Activated T-cell treated with anti-CD3 and anti-CD28 coated beads, Interleukin-2, amount 50 U/mL, for 72 hours (primary cell): ENCODE results near the gene RXRA. TPM values are rescaled to one million over a fixed set of nuclear protein-coding genes. Genes with fewer than 3 reads are reported as not detected.

Source experiments
- ATAC-seq, 2 donors: fragments of 150-1000 bp; cut with Tn5 transposase; replicated peaks in 1 of 2; 2 replicates each; pipeline ENCODE4 v1.10.0; 2021; ENCODE audit warnings: moderate library complexity in 2 of 2, mild to moderate bottlenecking in 1 of 2
- DNase-seq, 2 donors: peaks; one replicate each; pipeline ENCODE4 v3.0.0; 2021 to 2022; ENCODE audit warnings: mixed read lengths in 1 of 2
- H3K27ac Mint-ChIP-seq: one replicate; pipeline ENCODE4 v1.8.0; 2022; ENCODE audit warnings: mild to moderate bottlenecking, moderate library complexity, mixed read lengths
- H3K27me3 Mint-ChIP-seq: one replicate; pipeline ENCODE4 v1.8.0; 2022; ENCODE audit warnings: low read depth, mixed read lengths
- H3K36me3 Mint-ChIP-seq, 2 donors: one replicate each; pipeline ENCODE4 v1.8.0; 2022; ENCODE audit warnings: mixed read lengths in 2 of 2, mild to moderate bottlenecking in 1 of 2; ENCODE audit not compliant: insufficient read depth in 2 of 2
- H3K4me1 Mint-ChIP-seq: one replicate; pipeline ENCODE4 v1.8.0; 2022; ENCODE audit warnings: low read depth, mixed read lengths
- H3K4me3 Mint-ChIP-seq, 2 donors: one replicate each; pipeline ENCODE4 v1.8.0; 2022; ENCODE audit warnings: mild to moderate bottlenecking in 2 of 2, mixed read lengths in 2 of 2, moderate library complexity in 2 of 2
- H3K9me3 Mint-ChIP-seq, 2 donors: one replicate each; pipeline ENCODE4 v1.8.0; 2022; ENCODE audit warnings: mixed read lengths in 2 of 2
- total RNA-seq, 2 donors: library from RNA; stranded (reverse); gene quantifications; one replicate each; pipeline ENCODE4 v1.2.3, GENCODE V29; 2022

RXRA gene
- total RNA-seq, 2 donors from 2014 or later = 4.9 to 12.4 TPM

GRCh38 chr9:134468358-134468757 is 142.1 kb downstream of the RXRA start:
- H3K9me3 Mint-ChIP-seq = no peaks in the 10 kb centered on the region
- H3K36me3 Mint-ChIP-seq = no peaks in the 10 kb centered on the region
- H3K27ac Mint-ChIP-seq = no peak overlapping the region
- ATAC-seq (no peak), DNase-seq (no peak)
- no peak overlapping the region for H3K4me3 Mint-ChIP-seq
- no peaks in the 10 kb centered on the region for H3K27me3 Mint-ChIP-seq
- no peaks in the 10 kb centered on the region for H3K4me1 Mint-ChIP-seq

- H3K9me3 Mint-ChIP-seq = no peaks in the 10 kb centered on the region
- no peaks in the 10 kb centered on the region for H3K4me1 Mint-ChIP-seq
- no peak overlapping the region for H3K4me3 Mint-ChIP-seq
- H3K27me3 Mint-ChIP-seq = no peaks in the 10 kb centered on the region
- no peaks in the 10 kb centered on the region for H3K36me3 Mint-ChIP-seq
- DNase-seq (no peak), ATAC-seq (no peak)
- H3K27ac Mint-ChIP-seq = no peak overlapping the region
Observed at GRCh38 chr9:134469041-134469875, 143.0 kb downstream of the RXRA start.

GRCh38 chr9:134472256-134472655 is 146.0 kb downstream of the RXRA start:
- H3K4me3 Mint-ChIP-seq = no peak overlapping the region
- no peak overlapping the region for H3K27ac Mint-ChIP-seq
- no peaks in the 10 kb centered on the region for H3K36me3 Mint-ChIP-seq
- ATAC-seq (no peak), DNase-seq (no peak)
- H3K4me1 Mint-ChIP-seq = no peaks in the 10 kb centered on the region
- H3K9me3 Mint-ChIP-seq = no peaks in the 10 kb centered on the region
- H3K27me3 Mint-ChIP-seq = no peaks in the 10 kb centered on the region

GRCh38 chr9:134473141-134474054 is 147.1 kb downstream of the RXRA start:
- Mint-ChIP-seq H3K9me3 (no peaks in the 10 kb centered on the region), H3K36me3 (no peaks in the 10 kb centered on the region), H3K4me3 (no peak overlapping the region), H3K27me3 (no peaks in the 10 kb centered on the region), H3K4me1 (no peaks in the 10 kb centered on the region), H3K27ac (no peak overlapping the region)
- ATAC-seq (no peak), DNase-seq (no peak)

GRCh38 chr9:134474055-134474370 is 147.8 kb downstream of the RXRA start:
- H3K36me3 Mint-ChIP-seq = no peaks in the 10 kb centered on the region
- H3K9me3 Mint-ChIP-seq = no peaks in the 10 kb centered on the region
- no peaks in the 10 kb centered on the region for H3K27me3 Mint-ChIP-seq
- H3K27ac Mint-ChIP-seq = no peak overlapping the region
- ATAC-seq (no peak), DNase-seq (no peak)
- H3K4me1 Mint-ChIP-seq = no peaks in the 10 kb centered on the region
- H3K4me3 Mint-ChIP-seq = no peak overlapping the region

- no peaks in the 10 kb centered on the region for H3K27me3 Mint-ChIP-seq
- H3K27ac Mint-ChIP-seq = no peak overlapping the region
- H3K36me3 Mint-ChIP-seq = no peaks in the 10 kb centered on the region
- no peaks in the 10 kb centered on the region for H3K4me1 Mint-ChIP-seq
- ATAC-seq = peak; percentile 58 to 62
- DNase-seq = peak; percentile 21 to 34
- H3K4me3 Mint-ChIP-seq = peak overlapping the region in 1 of 2 donors; percentile 59
- H3K9me3 Mint-ChIP-seq = no peaks in the 10 kb centered on the region
Observed at GRCh38 chr9:134475011-134475790, 148.9 kb downstream of the RXRA start.

- Mint-ChIP-seq H3K4me1 (no peaks in the 10 kb centered on the region), H3K36me3 (no peaks in the 10 kb centered on the region), H3K27ac (peak overlapping the region; percentile 23), H3K27me3 (no peaks in the 10 kb centered on the region), H3K4me3 (no peak overlapping the region), H3K9me3 (no peaks in the 10 kb centered on the region)
- DNase-seq (no peak), ATAC-seq (no peak)
Observed at GRCh38 chr9:134476272-134476941, 150.2 kb downstream of the RXRA start.

- DNase-seq (no peak), ATAC-seq (no peak)
- no peaks in the 10 kb centered on the region for H3K27me3 Mint-ChIP-seq
- H3K36me3 Mint-ChIP-seq = no peaks in the 10 kb centered on the region
- H3K4me3 Mint-ChIP-seq = no peak overlapping the region
- H3K27ac Mint-ChIP-seq = no peak overlapping the region
- no peaks in the 10 kb centered on the region for H3K9me3 Mint-ChIP-seq
- H3K4me1 Mint-ChIP-seq = no peaks in the 10 kb centered on the region
Observed at GRCh38 chr9:134476942-134477335, 150.7 kb downstream of the RXRA start.

- no peak for ATAC-seq
- no peaks in the 10 kb centered on the region for H3K36me3 Mint-ChIP-seq
Observed at GRCh38 chr9:134477342-134477925, 151.2 kb downstream of the RXRA start.

GRCh38 chr9:134477927-134478326 is 151.7 kb downstream of the RXRA start:
- Mint-ChIP-seq H3K4me3 (no peak overlapping the region), H3K4me1 (no peaks in the 10 kb centered on the region), H3K36me3 (no peaks in the 10 kb centered on the region), H3K27ac (no peak overlapping the region), H3K9me3 (no peaks in the 10 kb centered on the region), H3K27me3 (no peaks in the 10 kb centered on the region)
- ATAC-seq (no peak), DNase-seq (no peak)

More at GRCh38 chr9:134477342-134477925, 151.2 kb downstream of the RXRA start:
- H3K9me3 Mint-ChIP-seq = no peaks in the 10 kb centered on the region
- no peaks in the 10 kb centered on the region for H3K27me3 Mint-ChIP-seq
- no peak overlapping the region for H3K27ac Mint-ChIP-seq
- DNase-seq = no peak
- H3K4me3 Mint-ChIP-seq = no peak overlapping the region
- no peaks in the 10 kb centered on the region for H3K4me1 Mint-ChIP-seq

GRCh38 chr9:134481762-134482161 is 155.5 kb downstream of the RXRA start:
- H3K27me3 Mint-ChIP-seq = no peaks in the 10 kb centered on the region
- no peaks in the 10 kb centered on the region for H3K36me3 Mint-ChIP-seq
- no peak for DNase-seq
- no peaks in the 10 kb centered on the region for H3K9me3 Mint-ChIP-seq
- H3K4me1 Mint-ChIP-seq = no peaks in the 10 kb centered on the region
- ATAC-seq = no peak
- H3K4me3 Mint-ChIP-seq = no peak overlapping the region
- no peak overlapping the region for H3K27ac Mint-ChIP-seq

GRCh38 chr9:134482226-134482625 is 156.0 kb downstream of the RXRA start:
- no peaks in the 10 kb centered on the region for H3K36me3 Mint-ChIP-seq
- no peak overlapping the region for H3K27ac Mint-ChIP-seq
- no peaks in the 10 kb centered on the region for H3K4me1 Mint-ChIP-seq
- no peak for ATAC-seq
- DNase-seq = no peak
- no peaks in the 10 kb centered on the region for H3K9me3 Mint-ChIP-seq
- no peak overlapping the region for H3K4me3 Mint-ChIP-seq
- H3K27me3 Mint-ChIP-seq = no peaks in the 10 kb centered on the region
